Measurements from ENCODE around the gene CNTNAP2.

The CNTNAP2 gene

DNA sequence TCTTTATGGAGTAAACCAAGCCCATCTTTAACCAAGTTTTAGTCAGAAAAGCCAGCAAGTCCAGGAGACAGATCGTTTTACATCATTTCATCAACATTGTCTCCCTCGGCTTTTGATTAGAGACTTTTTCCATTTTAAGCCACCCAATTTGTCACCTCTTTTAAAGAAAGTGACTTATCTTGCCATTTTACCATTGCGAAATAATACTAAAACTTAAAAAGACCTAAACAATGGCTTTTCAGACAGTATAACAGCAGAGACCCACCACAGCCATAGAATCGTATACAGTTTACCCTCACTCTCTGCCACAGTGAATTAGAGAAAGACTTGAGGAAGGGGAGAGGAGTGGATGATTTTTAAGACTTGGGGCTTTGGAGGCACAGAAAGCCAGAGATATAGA lies 2114.3 kb downstream of the CNTNAP2 start:
- DNase-seq (ENCODE audit: low read depth, low spot score), result no peak
- in situ Hi-C loops (cut with HindIII; ENCODE audit: low sequenced_read_pairs), result no loop called here
- TF ChIP-seq, protein P1, sequence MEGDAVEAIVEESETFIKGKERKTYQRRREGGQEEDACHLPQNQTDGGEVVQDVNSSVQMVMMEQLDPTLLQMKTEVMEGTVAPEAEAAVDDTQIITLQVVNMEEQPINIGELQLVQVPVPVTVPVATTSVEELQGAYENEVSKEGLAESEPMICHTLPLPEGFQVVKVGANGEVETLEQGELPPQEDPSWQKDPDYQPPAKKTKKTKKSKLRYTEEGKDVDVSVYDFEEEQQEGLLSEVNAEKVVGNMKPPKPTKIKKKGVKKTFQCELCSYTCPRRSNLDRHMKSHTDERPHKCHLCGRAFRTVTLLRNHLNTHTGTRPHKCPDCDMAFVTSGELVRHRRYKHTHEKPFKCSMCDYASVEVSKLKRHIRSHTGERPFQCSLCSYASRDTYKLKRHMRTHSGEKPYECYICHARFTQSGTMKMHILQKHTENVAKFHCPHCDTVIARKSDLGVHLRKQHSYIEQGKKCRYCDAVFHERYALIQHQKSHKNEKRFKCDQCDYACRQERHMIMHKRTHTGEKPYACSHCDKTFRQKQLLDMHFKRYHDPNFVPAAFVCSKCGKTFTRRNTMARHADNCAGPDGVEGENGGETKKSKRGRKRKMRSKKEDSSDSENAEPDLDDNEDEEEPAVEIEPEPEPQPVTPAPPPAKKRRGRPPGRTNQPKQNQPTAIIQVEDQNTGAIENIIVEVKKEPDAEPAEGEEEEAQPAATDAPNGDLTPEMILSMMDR (IDR thresholded peaks at IDR 0.05; ENCODE audit: low read depth, low read length), result no peak

GRCh38 chr7:148232784-148233183 lies 2116.2 kb downstream of the CNTNAP2 start:
- no peak overlapping the region for H3K4me3 ChIP-seq (ENCODE audit: low read depth, low read length)
- in situ Hi-C loops (cut with HindIII; ENCODE audit: low sequenced_read_pairs), result no loop called here
- TF ChIP-seq, protein P1 (IDR thresholded peaks at IDR 0.05; ENCODE audit: low read depth, low read length), result no peak
- no peak for DNase-seq (ENCODE audit: low read depth, low spot score)

More for the DNA sequence above, 2114.3 kb downstream of the CNTNAP2 start:
- no peak overlapping the region for H3K4me3 ChIP-seq (ENCODE audit: low read depth, low read length)

- no peak for DNase-seq (ENCODE audit: low read depth, low spot score)
- in situ Hi-C loops (cut with HindIII; ENCODE audit: low sequenced_read_pairs), result no loop called here
- H3K4me3 ChIP-seq (ENCODE audit: low read depth, low read length), result no peak overlapping the region
- TF ChIP-seq, protein P1 (IDR thresholded peaks at IDR 0.05; ENCODE audit: low read depth, low read length), result no peak
These were observed 2118.1 kb downstream of the CNTNAP2 start for GRCh38 chr7:148234715-148235114.

- H3K4me3 ChIP-seq (ENCODE audit: low read depth, low read length), result no peak overlapping the region
- no peak for DNase-seq (ENCODE audit: low read depth, low spot score)
- in situ Hi-C loops (cut with HindIII; ENCODE audit: low sequenced_read_pairs), result no loop called here
- TF ChIP-seq, protein P1 (IDR thresholded peaks at IDR 0.05; ENCODE audit: low read depth, low read length), result no peak
These were observed 2122.2 kb downstream of the CNTNAP2 start for GRCh38 chr7:148238761-148239325.

- in situ Hi-C loops (cut with HindIII; ENCODE audit: low sequenced_read_pairs), result no loop called here
- no peak overlapping the region for H3K4me3 ChIP-seq (ENCODE audit: low read depth, low read length)
- no peak for DNase-seq (ENCODE audit: low read depth, low spot score)
- TF ChIP-seq, protein P1 (IDR thresholded peaks at IDR 0.05; ENCODE audit: low read depth, low read length), result no peak
These were observed 2125.2 kb downstream of the CNTNAP2 start for GRCh38 chr7:148241700-148242293.

GRCh38 chr7:148242294-148242821 lies 2125.8 kb downstream of the CNTNAP2 start:
- peak; percentile 23 for DNase-seq (ENCODE audit: low read depth, low spot score)
- in situ Hi-C loops (cut with HindIII; ENCODE audit: low sequenced_read_pairs), result no loop called here
- TF ChIP-seq, protein P1 (IDR thresholded peaks at IDR 0.05; ENCODE audit: low read depth, low read length), result peak; percentile 82
- H3K4me3 ChIP-seq (ENCODE audit: low read depth, low read length), result no peak overlapping the region

Measured in astrocyte of the spinal cord (primary cell).